ENCODE data around the gene POU4F2.
A peak's percentile ranks its signal among the peaks of the same experiment; 100 is the strongest.

POU4F2 gene

GRCh38 chr4:146638786-146639505 is at the start of gene POU4F2:
Gene POU4F2 (plus strand): TSS chr4:146638893. CDS start chr4:146639141, 248 bp downstream.
- peak; percentile 53 for DNase-seq (ENCODE audit: low spot score)

- no peak for DNase-seq (ENCODE audit: low spot score)
Measured at GRCh38 chr4:146590801-146591200, 47.9 kb upstream of the POU4F2 start.

GRCh38 chr4:146592019-146592418 is 46.7 kb upstream of the POU4F2 start:
- no peak for DNase-seq (ENCODE audit: low spot score)

GRCh38 chr4:146632770-146633470 is 5.8 kb upstream of the POU4F2 start:
- no peak for DNase-seq (ENCODE audit: low spot score)

GRCh38 chr4:146633471-146633800 is 5.3 kb upstream of the POU4F2 start:
- DNase-seq (ENCODE audit: low spot score): no peak

- DNase-seq (ENCODE audit: low spot score): no peak
Measured at GRCh38 chr4:146634825-146635224, 3.9 kb upstream of the POU4F2 start.

- DNase-seq (ENCODE audit: low spot score): no peak
Measured at GRCh38 chr4:146637621-146638332, 916 bp upstream of the POU4F2 start.

GRCh38 chr4:146638333-146638785 is 334 bp upstream of the POU4F2 start:
- DNase-seq (ENCODE audit: low spot score): no peak

GRCh38 chr4:146639506-146639932 is 826 bp downstream of the POU4F2 start:
- DNase-seq (ENCODE audit: low spot score): no peak

GRCh38 chr4:146640021-146640464 is 1.4 kb downstream of the POU4F2 start:
- no peak for DNase-seq (ENCODE audit: low spot score)

- DNase-seq (ENCODE audit: low spot score): no peak
Measured at GRCh38 chr4:146640465-146641061, 1.9 kb downstream of the POU4F2 start.

- no peak for DNase-seq (ENCODE audit: low spot score)
Measured at GRCh38 chr4:146641762-146642161, 3.1 kb downstream of the POU4F2 start.

GRCh38 chr4:146643812-146644401 is 5.2 kb downstream of the POU4F2 start:
- DNase-seq (ENCODE audit: low spot score): peak; percentile 31

GRCh38 chr4:146645921-146646320 is 7.2 kb downstream of the POU4F2 start:
- DNase-seq (ENCODE audit: low spot score): no peak

GRCh38 chr4:146646593-146647325 is 8.1 kb downstream of the POU4F2 start:
- DNase-seq (ENCODE audit: low spot score): no peak

GRCh38 chr4:146647615-146648460 is 9.1 kb downstream of the POU4F2 start:
- no peak for DNase-seq (ENCODE audit: low spot score)

- no peak for DNase-seq (ENCODE audit: low spot score)
Measured at GRCh38 chr4:146648461-146648783, 9.7 kb downstream of the POU4F2 start.

- no peak for DNase-seq (ENCODE audit: low spot score)
Measured at GRCh38 chr4:146649232-146649631, 10.5 kb downstream of the POU4F2 start.

GRCh38 chr4:146650034-146650433 is 11.3 kb downstream of the POU4F2 start:
- no peak for DNase-seq (ENCODE audit: low spot score)

GRCh38 chr4:146654687-146655520 is 16.2 kb downstream of the POU4F2 start:
- DNase-seq (ENCODE audit: low spot score): peak; percentile 42

Data from GM03348 (cell line).